WTC11 (cell line): ENCODE results near the gene MT2A. TPM values are rescaled to one million over a fixed set of nuclear protein-coding genes. Genes with fewer than 3 reads are reported as not detected.

Experiments
- ATAC-seq: fragments of 200-7000 bp; cut with Tn5 transposase; 2 replicates; pipeline ENCODE4 v1.10.0; 2021; ENCODE audit warnings: mild to moderate bottlenecking, moderate library complexity
- CTCF ChIA-PET: fragments of 300-600 bp; sonication (Branson Sonifier 250); formaldehyde crosslinking; loops from one replicate; lab custom pipeline; 2021; ENCODE audit warnings: antibody characterized with exemption; lab: Charles Lee
- POLR2A ChIA-PET: fragments of 350-600 bp; sonication (Branson Sonifier 250); formaldehyde crosslinking; loops from one replicate; lab custom pipeline; 2021; ENCODE audit warnings: antibody characterized with exemption; lab: Charles Lee
- DNase-seq: peaks from one replicate; pipeline ENCODE4 v3.0.0; 2021; ENCODE audit warnings: low spot score
- H3K27ac Mint-ChIP-seq: 2 replicates; pipeline ENCODE4 v1.8.0; 2021; ENCODE audit warnings: mixed read lengths
- H3K27me3 Mint-ChIP-seq: 2 replicates; pipeline ENCODE4 v1.8.0; 2021; ENCODE audit warnings: low read depth, mild to moderate bottlenecking, moderate library complexity, mixed read lengths
- H3K36me3 Mint-ChIP-seq: 2 replicates; pipeline ENCODE4 v1.8.0; 2021; ENCODE audit warnings: mixed read lengths
- H3K4me1 Mint-ChIP-seq: 2 replicates; pipeline ENCODE4 v1.8.0; 2022; ENCODE audit warnings: mixed read lengths
- H3K4me3 Mint-ChIP-seq: 2 replicates; pipeline ENCODE4 v1.8.0; 2021; ENCODE audit warnings: mild to moderate bottlenecking, moderate library complexity, mixed read lengths
- H3K9me3 Mint-ChIP-seq: 2 replicates; pipeline ENCODE4 v1.8.0; 2021; ENCODE audit warnings: mixed read lengths
- ATF6 ChIP-seq: sonication (generic); formaldehyde crosslinking; IDR thresholded peaks from 2 replicates; pipeline ENCODE4 v1.8.1; 2023; ENCODE audit warnings: mild to moderate bottlenecking, missing genetic modification reagents
- CBFB ChIP-seq: sonication (generic); formaldehyde crosslinking; IDR thresholded peaks from 2 replicates; pipeline ENCODE4 v1.8.1; 2022; ENCODE audit warnings: mild to moderate bottlenecking, low read depth, missing genetic modification reagents
- CREB1 ChIP-seq: sonication (generic); formaldehyde crosslinking; IDR thresholded peaks from 2 replicates; pipeline ENCODE4 v1.8.0; 2023; ENCODE audit warnings: mild to moderate bottlenecking, missing genetic modification reagents
- CTCF ChIP-seq: fragments of 200-600 bp; IDR thresholded peaks from 2 replicates; pipeline ENCODE4 v1.8.0; 2022; ENCODE audit warnings: antibody characterized with exemption
- E2F4 ChIP-seq: sonication (generic); formaldehyde crosslinking; IDR thresholded peaks from 2 replicates; pipeline ENCODE4 v1.8.1; 2022; ENCODE audit warnings: low read depth, mild to moderate bottlenecking, moderate library complexity, missing genetic modification reagents, borderline replicate concordance
- FOXK1 ChIP-seq: sonication (generic); formaldehyde crosslinking; IDR thresholded peaks from 2 replicates; pipeline ENCODE4 v1.8.0; 2022; ENCODE audit warnings: mild to moderate bottlenecking, moderate library complexity, missing genetic modification reagents
- FOXP1 ChIP-seq: sonication (generic); formaldehyde crosslinking; IDR thresholded peaks from 2 replicates; pipeline ENCODE4 v1.8.0; 2022; ENCODE audit warnings: missing genetic modification reagents, mild to moderate bottlenecking, moderate library complexity, borderline replicate concordance
- GRHL2 ChIP-seq: fragments of 250-450 bp; sonication (Bioruptor Pico); IDR thresholded peaks from 2 replicates; pipeline ENCODE4 v1.8.0; 2022; ENCODE audit warnings: mild to moderate bottlenecking, moderate library complexity; ENCODE audit not compliant: insufficient replicate concordance, severe bottlenecking
- IRF1 ChIP-seq: sonication (generic); formaldehyde crosslinking; IDR thresholded peaks from 2 replicates; pipeline ENCODE4 v1.8.0; 2023; ENCODE audit warnings: missing genetic modification reagents
- JUN ChIP-seq: sonication (generic); formaldehyde crosslinking; IDR thresholded peaks from 2 replicates; pipeline ENCODE4 v1.8.0; 2023; ENCODE audit warnings: mild to moderate bottlenecking, missing genetic modification reagents
- MAX ChIP-seq: sonication (generic); formaldehyde crosslinking; IDR thresholded peaks from 2 replicates; pipeline ENCODE4 v1.8.0; 2022; ENCODE audit warnings: mild to moderate bottlenecking, missing genetic modification reagents
- NFATC4 ChIP-seq: fragments of 250-450 bp; sonication (Bioruptor Pico); IDR thresholded peaks from 2 replicates; pipeline ENCODE4 v1.9.0; 2021; ENCODE audit warnings: mild to moderate bottlenecking
- NFE2L1 ChIP-seq: sonication (generic); formaldehyde crosslinking; IDR thresholded peaks from 2 replicates; pipeline ENCODE4 v1.8.1; 2023; ENCODE audit warnings: missing genetic modification reagents
- PRRX2 ChIP-seq: fragments of 250-450 bp; sonication (Bioruptor Pico); IDR thresholded peaks from 2 replicates; pipeline ENCODE4 v1.8.0; 2021; ENCODE audit warnings: mild to moderate bottlenecking
- RELA ChIP-seq: sonication (generic); formaldehyde crosslinking; IDR thresholded peaks from 2 replicates; pipeline ENCODE4 v1.8.1; 2022; ENCODE audit warnings: missing genetic modification reagents, mild to moderate bottlenecking, borderline replicate concordance
- SMAD3 ChIP-seq: sonication (generic); formaldehyde crosslinking; IDR thresholded peaks from 2 replicates; pipeline ENCODE4 v1.8.0; 2022; ENCODE audit warnings: missing genetic modification reagents, mild to moderate bottlenecking, borderline replicate concordance
- SP1 ChIP-seq: sonication (generic); formaldehyde crosslinking; conservative IDR thresholded peaks from 2 replicates; pipeline ENCODE4 v1.8.1; 2022; ENCODE audit warnings: missing genetic modification reagents
- TEAD1 ChIP-seq: sonication (generic); formaldehyde crosslinking; IDR thresholded peaks from 2 replicates; pipeline ENCODE4 v1.8.0; 2022; ENCODE audit warnings: mild to moderate bottlenecking, missing genetic modification reagents
- USF1 ChIP-seq: sonication (generic); formaldehyde crosslinking; IDR thresholded peaks from 2 replicates; pipeline ENCODE4 v1.8.0; 2022; ENCODE audit warnings: mild to moderate bottlenecking, missing genetic modification reagents
- ZMAT4 ChIP-seq: fragments of 250-450 bp; sonication (Bioruptor Pico); IDR thresholded peaks from 2 replicates; pipeline ENCODE4 v1.9.0; 2021; ENCODE audit warnings: mild to moderate bottlenecking
- ZSCAN18 ChIP-seq: fragments of 250-450 bp; sonication (Bioruptor Pico); IDR thresholded peaks from 2 replicates; pipeline ENCODE4 v2.1.2; 2022; ENCODE audit warnings: mild to moderate bottlenecking, moderate library complexity
- total RNA-seq: library from RNA; stranded (reverse); gene quantifications from 3 replicates; pipeline ENCODE4 v1.2.3, GENCODE V29; 2021

MT2A gene
- total RNA-seq, 1 experiment from 2014 or later, result 139 TPM

GRCh38 chr16:56569971-56570370 is 38.4 kb upstream of the MT2A start:
- H3K27me3 Mint-ChIP-seq, result peaks cover 5% of the 10 kb centered on the region
- H3K9me3 Mint-ChIP-seq, result peaks cover 7% of the 10 kb centered on the region
- H3K4me3 Mint-ChIP-seq, result no peak overlapping the region
- ChIA-PET CTCF (no interaction called here), POLR2A (no interaction called here)
- H3K4me1 Mint-ChIP-seq, result no peaks in the 10 kb centered on the region
- no peaks in the 10 kb centered on the region for H3K36me3 Mint-ChIP-seq
- no peak overlapping the region for H3K27ac Mint-ChIP-seq
- TF ChIP-seq SMAD3 (CRISPR knock-in tag) (no peak), E2F4 (CRISPR knock-in tag) (no peak), USF1 (no peak), PRRX2 (CRISPR knock-in tag) (no peak), CTCF (no peak), ZMAT4 (CRISPR knock-in tag) (no peak), GRHL2 (CRISPR knock-in tag) (no peak)
- DNase-seq (no peak), ATAC-seq (no peak)

- TF ChIP-seq FOXP1 (CRISPR knock-in tag) (no peak), NFATC4 (CRISPR knock-in tag) (no peak), IRF1 (CRISPR knock-in tag) (no peak), FOXK1 (CRISPR knock-in tag) (no peak), CTCF (no peak)
- ChIA-PET POLR2A (no interaction called here), CTCF (interaction anchor here (0.6 to 1.0 kb wide), 2 partner anchors 29 to 129 kb away, joined by 4 to 5 read pairs; no protein-coding TSS in a partner anchor)
- no peak for DNase-seq
- ATAC-seq, result no peak
- Mint-ChIP-seq H3K4me1 (no peaks in the 10 kb centered on the region), H3K27me3 (peaks cover 9% of the 10 kb centered on the region), H3K27ac (no peak overlapping the region), H3K36me3 (no peaks in the 10 kb centered on the region), H3K4me3 (no peak overlapping the region), H3K9me3 (peaks cover 11% of the 10 kb centered on the region)
Measured at GRCh38 chr16:56571525-56571924, 36.9 kb upstream of the MT2A start.

- ATAC-seq (no peak), DNase-seq (no peak)
- Mint-ChIP-seq H3K36me3 (no peaks in the 10 kb centered on the region), H3K27me3 (peaks cover 4% of the 10 kb centered on the region), H3K27ac (no peak overlapping the region), H3K4me3 (no peak overlapping the region), H3K4me1 (no peaks in the 10 kb centered on the region), H3K9me3 (peaks cover 11% of the 10 kb centered on the region)
- POLR2A ChIA-PET, result no interaction called here
- CTCF ChIA-PET, result no interaction called here
- TF ChIP-seq USF1 (no peak), NFE2L1 (no peak), TEAD1 (CRISPR knock-in tag) (no peak), RELA (CRISPR knock-in tag) (no peak), ATF6 (CRISPR knock-in tag) (no peak), JUN (CRISPR knock-in tag) (no peak), MAX (CRISPR knock-in tag) (no peak), CREB1 (CRISPR knock-in tag) (no peak), CBFB (CRISPR knock-in tag) (no peak), ZSCAN18 (no peak), SP1 (CRISPR knock-in tag) (no peak)
Measured at GRCh38 chr16:56574625-56575024, 33.8 kb upstream of the MT2A start.
